ENCODE measurements around the gene EEF1AKMT4.

EEF1AKMT4 gene

GRCh38 chr3:184235381-184236032 lies 14.0 kb upstream of the EEF1AKMT4 start:
- DNase-seq (ENCODE audit: low spot score), result no peak

- DNase-seq (ENCODE audit: low spot score), result no peak
Measured at GRCh38 chr3:184236033-184236410, 13.4 kb upstream of the EEF1AKMT4 start.

GRCh38 chr3:184236636-184237035 lies 12.8 kb upstream of the EEF1AKMT4 start:
- no peak for DNase-seq (ENCODE audit: low spot score)

GRCh38 chr3:184237211-184237610 lies 12.3 kb upstream of the EEF1AKMT4 start:
- no peak for DNase-seq (ENCODE audit: low spot score)

- no peak for DNase-seq (ENCODE audit: low spot score)
Measured at GRCh38 chr3:184237807-184238206, 11.7 kb upstream of the EEF1AKMT4 start.

GRCh38 chr3:184238246-184238818 lies 11.1 kb upstream of the EEF1AKMT4 start:
- no peak for DNase-seq (ENCODE audit: low spot score)

- no peak for DNase-seq (ENCODE audit: low spot score)
Measured at GRCh38 chr3:184239221-184239620, 10.3 kb upstream of the EEF1AKMT4 start.

GRCh38 chr3:184239708-184240107 lies 9.8 kb upstream of the EEF1AKMT4 start:
- no peak for DNase-seq (ENCODE audit: low spot score)

GRCh38 chr3:184240384-184241140 lies 8.9 kb upstream of the EEF1AKMT4 start:
- DNase-seq (ENCODE audit: low spot score), result no peak

GRCh38 chr3:184241141-184241446 lies 8.4 kb upstream of the EEF1AKMT4 start:
- DNase-seq (ENCODE audit: low spot score), result no peak

GRCh38 chr3:184241447-184242296 lies 7.8 kb upstream of the EEF1AKMT4 start:
- no peak for DNase-seq (ENCODE audit: low spot score)

GRCh38 chr3:184242297-184242685 lies 7.2 kb upstream of the EEF1AKMT4 start:
- DNase-seq (ENCODE audit: low spot score), result no peak

- DNase-seq (ENCODE audit: low spot score), result peak; percentile 78
Measured at GRCh38 chr3:184248454-184249411, 739 bp upstream of the EEF1AKMT4 start, which contains the start of gene ALG3. TSS of gene ALG3 (minus strand) at chr3:184248962. CDS start at chr3:184248940, 22 bp downstream.

- DNase-seq (ENCODE audit: low spot score), result peak; percentile 76
Measured at GRCh38 chr3:184250167-184250828, 826 bp downstream of the EEF1AKMT4 start.

- DNase-seq (ENCODE audit: low spot score), result no peak
Measured at GRCh38 chr3:184255291-184256039, 6.0 kb downstream of the EEF1AKMT4 start.

GRCh38 chr3:184257083-184257915 lies 7.8 kb downstream of the EEF1AKMT4 start:
- DNase-seq (ENCODE audit: low spot score), result no peak

- DNase-seq (ENCODE audit: low spot score), result no peak
Measured at GRCh38 chr3:184258926-184259325, 9.5 kb downstream of the EEF1AKMT4 start.

- DNase-seq (ENCODE audit: low spot score), result no peak
Measured at GRCh38 chr3:184259396-184259877, 10.0 kb downstream of the EEF1AKMT4 start.

All from globus pallidus (tissue), 1 donor.